ENCODE data around the gene LIMK1. TPM values are rescaled to one million over a fixed set of nuclear protein-coding genes. Genes with fewer than 3 reads are reported as not detected.
"Not testable (repeated sequence)": the region's sequence is repeated elsewhere in the genome, so short reads cannot be mapped to it uniquely, and the experiment has no call there.

The LIMK1 gene
- total RNA-seq, 1 donor from 2014 or later, result 25.3 TPM

- Mint-ChIP-seq H3K4me1 (peaks cover 4% of the 10 kb centered on the region), H3K9me3 (no peaks in the 10 kb centered on the region), H3K36me3 (ENCODE audit: low read depth) (no peaks in the 10 kb centered on the region), H3K4me3 (no peak overlapping the region), H3K27me3 (peaks cover 2% of the 10 kb centered on the region), H3K27ac (no peak overlapping the region)
- intact Hi-C loops (cut with micrococcal nuclease), result no loop called here
- DNase-seq, result no peak
Measured at GRCh38 chr7:74138945-74139843, 55.6 kb downstream of the LIMK1 start.

GRCh38 chr7:74141705-74142104, 58.1 kb downstream of the LIMK1 start:
- Mint-ChIP-seq H3K27me3 (peaks cover 4% of the 10 kb centered on the region), H3K9me3 (peaks cover 3% of the 10 kb centered on the region), H3K4me3 (no peak overlapping the region), H3K4me1 (peaks cover 3% of the 10 kb centered on the region), H3K36me3 (ENCODE audit: low read depth) (no peaks in the 10 kb centered on the region), H3K27ac (no peak overlapping the region)
- intact Hi-C loops (cut with micrococcal nuclease), result no loop called here
- no peak for DNase-seq

- Mint-ChIP-seq H3K27ac (no peak overlapping the region), H3K4me1 (peaks cover 3% of the 10 kb centered on the region)
- intact Hi-C loops (cut with micrococcal nuclease), result no loop called here
Measured at GRCh38 chr7:74143383-74143782, 59.8 kb downstream of the LIMK1 start.

GRCh38 chr7:74148491-74148890, 64.9 kb downstream of the LIMK1 start:
- DNase-seq, result no peak
- Mint-ChIP-seq H3K9me3 (peaks cover 3% of the 10 kb centered on the region), H3K27ac (no peak overlapping the region), H3K36me3 (ENCODE audit: low read depth) (no peaks in the 10 kb centered on the region), H3K27me3 (peaks cover 4% of the 10 kb centered on the region), H3K4me1 (no peaks in the 10 kb centered on the region), H3K4me3 (no peak overlapping the region)
- intact Hi-C loops (cut with micrococcal nuclease), result no loop called here

More at GRCh38 chr7:74143383-74143782, 59.8 kb downstream of the LIMK1 start:
- no peaks in the 10 kb centered on the region for H3K36me3 Mint-ChIP-seq (ENCODE audit: low read depth)
- peaks cover 4% of the 10 kb centered on the region for H3K27me3 Mint-ChIP-seq
- peaks cover 3% of the 10 kb centered on the region for H3K9me3 Mint-ChIP-seq
- no peak overlapping the region for H3K4me3 Mint-ChIP-seq
- no peak for DNase-seq

GRCh38 chr7:74149071-74149470, 65.5 kb downstream of the LIMK1 start:
- Mint-ChIP-seq H3K4me3 (no peak overlapping the region), H3K36me3 (ENCODE audit: low read depth) (no peaks in the 10 kb centered on the region), H3K27me3 (peaks cover 3% of the 10 kb centered on the region), H3K27ac (no peak overlapping the region), H3K4me1 (no peaks in the 10 kb centered on the region), H3K9me3 (peaks cover 3% of the 10 kb centered on the region)
- intact Hi-C loops (cut with micrococcal nuclease), result no loop called here
- no peak for DNase-seq

GRCh38 chr7:74149603-74150002, 66.0 kb downstream of the LIMK1 start:
- no peak overlapping the region for H3K27ac Mint-ChIP-seq
- peaks cover 3% of the 10 kb centered on the region for H3K27me3 Mint-ChIP-seq
- H3K4me1 Mint-ChIP-seq, result no peaks in the 10 kb centered on the region
- no peaks in the 10 kb centered on the region for H3K36me3 Mint-ChIP-seq (ENCODE audit: low read depth)
- no peak overlapping the region for H3K4me3 Mint-ChIP-seq
- H3K9me3 Mint-ChIP-seq, result peaks cover 3% of the 10 kb centered on the region
- DNase-seq, result no peak
- intact Hi-C loops (cut with micrococcal nuclease), result no loop called here

GRCh38 chr7:74153736-74154135, 70.1 kb downstream of the LIMK1 start:
- no peak for DNase-seq
- Mint-ChIP-seq H3K27me3 (no peaks in the 10 kb centered on the region), H3K4me3 (no peak overlapping the region), H3K4me1 (no peaks in the 10 kb centered on the region), H3K36me3 (ENCODE audit: low read depth) (no peaks in the 10 kb centered on the region), H3K9me3 (no peaks in the 10 kb centered on the region), H3K27ac (no peak overlapping the region)
- intact Hi-C loops (cut with micrococcal nuclease), result no loop called here

- intact Hi-C loops (cut with micrococcal nuclease), result no loop called here
- Mint-ChIP-seq H3K4me1 (no peaks in the 10 kb centered on the region), H3K9me3 (no peaks in the 10 kb centered on the region), H3K36me3 (ENCODE audit: low read depth) (no peaks in the 10 kb centered on the region), H3K4me3 (no peak overlapping the region), H3K27me3 (no peaks in the 10 kb centered on the region), H3K27ac (no peak overlapping the region)
- no peak for DNase-seq
Measured at GRCh38 chr7:74155810-74156395, 72.3 kb downstream of the LIMK1 start.

GRCh38 chr7:74157605-74158004, 74.0 kb downstream of the LIMK1 start:
- Mint-ChIP-seq H3K27me3 (no peaks in the 10 kb centered on the region), H3K27ac (no peak overlapping the region), H3K4me1 (no peaks in the 10 kb centered on the region), H3K9me3 (no peaks in the 10 kb centered on the region), H3K36me3 (ENCODE audit: low read depth) (no peaks in the 10 kb centered on the region), H3K4me3 (no peak overlapping the region)
- intact Hi-C loops (cut with micrococcal nuclease), result no loop called here
- no peak for DNase-seq

GRCh38 chr7:74164985-74165456, 81.4 kb downstream of the LIMK1 start:
- Mint-ChIP-seq H3K9me3 (no peaks in the 10 kb centered on the region), H3K27me3 (no peaks in the 10 kb centered on the region), H3K36me3 (ENCODE audit: low read depth) (no peaks in the 10 kb centered on the region), H3K4me3 (no peak overlapping the region), H3K4me1 (no peaks in the 10 kb centered on the region), H3K27ac (no peak overlapping the region)
- intact Hi-C loops (cut with micrococcal nuclease), result no loop called here
- DNase-seq, result no peak

GRCh38 chr7:74165867-74166593, 82.4 kb downstream of the LIMK1 start:
- no peaks in the 10 kb centered on the region for H3K4me1 Mint-ChIP-seq

GRCh38 chr7:74167324-74167723, 83.7 kb downstream of the LIMK1 start:
- H3K4me3 Mint-ChIP-seq; DNase-seq; intact Hi-C loops (cut with micrococcal nuclease); H3K9me3 Mint-ChIP-seq; H3K4me1 Mint-ChIP-seq; H3K27me3 Mint-ChIP-seq; H3K36me3 Mint-ChIP-seq (ENCODE audit: low read depth); H3K27ac Mint-ChIP-seq: not testable (repeated sequence)

More at GRCh38 chr7:74165867-74166593, 82.4 kb downstream of the LIMK1 start:
- no peak for DNase-seq
- Mint-ChIP-seq H3K27ac (no peak overlapping the region), H3K36me3 (ENCODE audit: low read depth) (no peaks in the 10 kb centered on the region), H3K27me3 (no peaks in the 10 kb centered on the region), H3K9me3 (no peaks in the 10 kb centered on the region), H3K4me3 (no peak overlapping the region)
- intact Hi-C loops (cut with micrococcal nuclease), result no loop called here

All from activated CD4-positive, alpha-beta T cell treated with anti-CD3 and anti-CD28 coated beads, Interleukin-2, amount 10 ng/mL, durations not matched to agents 24 days and 14 days (primary cell).